ENCODE data around the gene TBC1D5.

TBC1D5 gene

GRCh38 chr3:17359911-17360310 is 382.5 kb downstream of the TBC1D5 start:
- H2AFZ ChIP-seq (ENCODE audit: low read depth): no peak overlapping the region
- no peak overlapping the region for H3K9ac ChIP-seq
- no peaks in the 10 kb centered on the region for H3K36me3 ChIP-seq (ENCODE audit: insufficient read depth)
- no peaks in the 10 kb centered on the region for H4K20me1 ChIP-seq (ENCODE audit: insufficient read depth)
- no peak overlapping the region for H3K27ac ChIP-seq
- no peaks in the 10 kb centered on the region for H3K4me1 ChIP-seq (ENCODE audit: low read depth, poor library complexity, severe bottlenecking)
- H3K4me2 ChIP-seq: no peak overlapping the region
- no peaks in the 10 kb centered on the region for H3K27me3 ChIP-seq (ENCODE audit: insufficient read depth, low read depth)
- H3K79me2 ChIP-seq (ENCODE audit: insufficient read depth, low read depth): no peaks in the 10 kb centered on the region
- TF ChIP-seq CTCF (conservative IDR thresholded peaks at IDR 0.05; ENCODE audit: low read depth, low read length): no peak
- no peak overlapping the region for H3K4me3 ChIP-seq (IDR thresholded peaks at IDR 0.05; ENCODE audit: insufficient read depth, low read depth, low read length)

- H3K79me2 ChIP-seq (ENCODE audit: insufficient read depth, low read depth): no peaks in the 10 kb centered on the region
- H3K27me3 ChIP-seq (ENCODE audit: insufficient read depth, low read depth): no peaks in the 10 kb centered on the region
- H3K4me1 ChIP-seq (ENCODE audit: low read depth, poor library complexity, severe bottlenecking): no peaks in the 10 kb centered on the region
- no peak overlapping the region for H3K9ac ChIP-seq
- H3K4me3 ChIP-seq (IDR thresholded peaks at IDR 0.05; ENCODE audit: insufficient read depth, low read depth, low read length): no peak overlapping the region
- no peak for TF ChIP-seq CTCF (conservative IDR thresholded peaks at IDR 0.05; ENCODE audit: low read depth, low read length)
- no peak overlapping the region for H3K27ac ChIP-seq
- no peaks in the 10 kb centered on the region for H4K20me1 ChIP-seq (ENCODE audit: insufficient read depth)
- no peak overlapping the region for H3K4me2 ChIP-seq
- no peak overlapping the region for H2AFZ ChIP-seq (ENCODE audit: low read depth)
- no peaks in the 10 kb centered on the region for H3K36me3 ChIP-seq (ENCODE audit: insufficient read depth)
Measured at GRCh38 chr3:17357035-17357710, 385.3 kb downstream of the TBC1D5 start.

GRCh38 chr3:17356585-17356984 is 385.8 kb downstream of the TBC1D5 start:
- no peaks in the 10 kb centered on the region for H4K20me1 ChIP-seq (ENCODE audit: insufficient read depth)
- H2AFZ ChIP-seq (ENCODE audit: low read depth): no peak overlapping the region
- no peaks in the 10 kb centered on the region for H3K27me3 ChIP-seq (ENCODE audit: insufficient read depth, low read depth)
- no peaks in the 10 kb centered on the region for H3K36me3 ChIP-seq (ENCODE audit: insufficient read depth)
- no peaks in the 10 kb centered on the region for H3K79me2 ChIP-seq (ENCODE audit: insufficient read depth, low read depth)
- H3K4me2 ChIP-seq: no peak overlapping the region
- H3K4me3 ChIP-seq (IDR thresholded peaks at IDR 0.05; ENCODE audit: insufficient read depth, low read depth, low read length): no peak overlapping the region
- H3K27ac ChIP-seq: no peak overlapping the region
- no peaks in the 10 kb centered on the region for H3K4me1 ChIP-seq (ENCODE audit: low read depth, poor library complexity, severe bottlenecking)
- no peak overlapping the region for H3K9ac ChIP-seq
- TF ChIP-seq CTCF (conservative IDR thresholded peaks at IDR 0.05; ENCODE audit: low read depth, low read length): no peak

- Histone ChIP-seq H3K9ac (no peak overlapping the region), H3K4me1 (ENCODE audit: low read depth, poor library complexity, severe bottlenecking) (no peaks in the 10 kb centered on the region), H3K27me3 (ENCODE audit: insufficient read depth, low read depth) (no peaks in the 10 kb centered on the region), H3K4me2 (no peak overlapping the region), H3K4me3 (IDR thresholded peaks at IDR 0.05; ENCODE audit: insufficient read depth, low read depth, low read length) (no peak overlapping the region), H4K20me1 (ENCODE audit: insufficient read depth) (no peaks in the 10 kb centered on the region), H3K79me2 (ENCODE audit: insufficient read depth, low read depth) (no peaks in the 10 kb centered on the region), H3K27ac (no peak overlapping the region), H3K36me3 (ENCODE audit: insufficient read depth) (no peaks in the 10 kb centered on the region), H2AFZ (ENCODE audit: low read depth) (no peak overlapping the region)
- no peak for TF ChIP-seq CTCF (conservative IDR thresholded peaks at IDR 0.05; ENCODE audit: low read depth, low read length)
Measured at GRCh38 chr3:17355591-17355990, 386.8 kb downstream of the TBC1D5 start.
